GM19025 (cell line): ENCODE results near the gene RPL3.

Source experiments
- ATAC-seq: cut with Tn5 transposase; IDR thresholded peaks from one replicate; pipeline ENCODE4 v1.9.1; 2021; ENCODE audit warnings: mild to moderate bottlenecking, low read depth, moderate library complexity; ENCODE audit not compliant: unreplicated experiment

Gene RPL3

DNA sequence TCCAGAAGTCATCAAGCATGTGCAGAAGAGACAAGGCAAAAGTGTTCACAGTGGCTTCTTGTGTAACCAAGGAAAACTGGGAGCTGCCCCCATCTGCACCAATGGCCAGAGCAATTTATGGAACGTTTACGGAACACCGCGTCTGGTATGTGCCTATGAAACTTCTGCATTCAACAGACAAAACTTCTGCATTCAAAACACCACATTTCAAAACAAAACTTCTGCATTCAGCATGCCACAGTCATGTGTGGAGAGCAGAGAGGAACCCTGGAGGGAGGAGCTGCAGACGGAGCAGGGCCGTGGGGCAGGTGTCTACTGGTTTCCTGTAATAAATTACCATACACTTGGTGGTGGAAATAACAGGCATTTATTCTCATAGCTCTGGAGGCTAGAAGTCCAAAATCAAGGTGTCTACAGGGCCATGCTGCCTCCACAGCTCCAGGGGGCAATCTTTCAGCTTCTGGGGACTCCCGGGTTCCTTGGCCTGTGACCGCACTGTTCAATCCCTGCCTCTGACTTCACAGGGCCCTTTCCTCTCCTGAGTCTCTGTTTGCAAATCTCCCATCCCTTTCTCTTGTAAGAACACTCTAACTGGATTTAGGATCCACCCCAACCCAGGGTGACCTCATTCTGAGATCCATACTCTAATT lies 32.2 kb downstream of the RPL3 start:
- no peak for ATAC-seq

DNA sequence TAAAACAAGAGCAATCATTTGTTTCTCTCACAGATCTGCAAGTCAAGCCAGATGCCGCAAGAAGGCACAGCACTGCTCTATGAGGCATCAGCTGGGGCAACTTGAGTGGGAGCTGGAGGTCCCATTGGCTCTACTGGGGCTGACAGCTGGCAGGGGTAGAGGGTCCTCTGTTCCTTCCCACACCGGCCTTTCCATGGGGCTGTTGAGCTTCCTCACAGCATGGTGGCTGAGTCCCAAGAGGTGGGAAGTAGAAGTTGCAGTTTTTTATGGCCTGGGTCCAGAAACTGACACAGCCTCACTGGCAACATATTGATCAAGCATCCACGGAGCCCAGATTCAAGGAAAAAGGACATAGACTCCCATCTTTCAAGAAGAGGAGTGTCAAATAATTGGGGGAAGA lies 34.4 kb downstream of the RPL3 start:
- ATAC-seq, result no peak

DNA sequence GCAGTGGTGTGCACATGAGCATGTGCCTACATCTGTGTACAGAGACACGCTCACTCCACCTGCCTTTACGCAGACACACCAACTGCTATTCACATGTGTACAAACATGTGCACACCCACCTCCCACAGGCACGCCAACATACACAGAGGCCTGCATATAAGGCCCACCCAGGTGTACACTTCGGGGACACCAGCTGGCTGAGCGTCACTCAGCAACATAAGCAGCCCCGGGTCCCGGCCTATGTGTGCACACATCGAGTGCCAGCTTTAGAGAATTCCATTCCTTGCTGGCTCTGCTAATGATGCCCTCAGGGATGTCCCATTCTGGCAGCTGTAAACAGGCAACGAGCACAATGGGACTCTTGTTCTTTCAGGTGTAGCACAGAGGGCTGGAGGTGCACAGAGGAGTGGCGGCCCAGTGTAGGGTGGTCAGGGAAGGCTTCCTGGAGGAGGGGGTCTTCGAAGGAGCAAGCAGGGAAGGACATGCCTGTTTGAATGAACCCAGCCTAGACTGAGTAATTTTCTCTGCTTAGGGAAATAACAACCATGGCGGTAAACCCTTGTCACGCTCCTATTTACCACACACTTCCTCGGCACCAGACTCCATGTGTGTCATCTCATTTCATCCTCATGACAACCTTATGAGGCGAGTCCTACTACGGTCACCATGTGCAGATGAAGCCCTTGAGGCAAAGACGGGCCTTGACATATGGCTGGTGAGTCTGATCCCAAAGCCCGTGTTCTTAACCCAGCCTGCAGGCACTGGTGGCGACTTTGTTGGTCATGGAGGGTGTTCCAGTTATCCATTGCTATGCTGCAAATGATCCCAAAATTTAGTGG lies 35.1 kb downstream of the RPL3 start:
- no peak for ATAC-seq

DNA sequence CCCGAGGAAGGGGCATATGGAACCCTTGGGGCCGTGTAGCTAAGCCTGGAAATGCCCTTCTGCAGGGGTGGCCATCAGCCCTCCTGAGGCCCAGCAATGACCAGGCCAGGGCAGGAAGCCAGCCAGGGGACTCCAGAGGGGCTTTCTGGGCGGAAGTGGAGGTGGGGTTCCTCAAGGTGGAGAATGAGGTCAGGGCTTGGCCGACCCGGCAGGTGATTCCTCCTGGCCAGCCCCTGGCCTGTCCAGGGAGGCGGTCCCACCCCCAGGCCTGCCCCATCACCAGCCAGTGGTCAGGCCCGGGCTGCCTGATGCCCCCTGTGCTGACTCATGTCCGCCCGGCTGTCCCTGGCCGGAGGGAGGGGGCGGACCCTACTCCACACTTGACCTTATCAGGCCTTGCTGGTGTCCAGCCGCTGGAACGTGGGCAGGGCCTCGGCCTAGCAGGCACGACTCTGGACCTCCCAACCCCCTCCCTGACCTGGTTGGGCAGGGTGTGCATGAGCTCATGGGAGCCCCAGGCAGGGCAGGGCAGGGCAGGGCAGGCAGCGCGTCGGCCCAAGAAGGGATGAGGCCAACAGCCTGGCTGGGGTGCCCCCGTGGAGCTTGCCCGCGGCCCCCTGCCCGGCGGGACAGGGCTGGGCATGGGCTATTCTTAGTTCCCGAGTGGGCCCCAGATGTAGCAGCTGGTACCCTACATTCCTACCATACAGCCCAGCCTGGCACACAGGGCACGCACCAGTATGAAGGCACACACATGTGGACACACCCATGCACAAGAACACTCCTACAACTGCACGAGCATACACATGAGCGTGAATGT lies 35.9 kb downstream of the RPL3 start:
- ATAC-seq, result no peak

DNA sequence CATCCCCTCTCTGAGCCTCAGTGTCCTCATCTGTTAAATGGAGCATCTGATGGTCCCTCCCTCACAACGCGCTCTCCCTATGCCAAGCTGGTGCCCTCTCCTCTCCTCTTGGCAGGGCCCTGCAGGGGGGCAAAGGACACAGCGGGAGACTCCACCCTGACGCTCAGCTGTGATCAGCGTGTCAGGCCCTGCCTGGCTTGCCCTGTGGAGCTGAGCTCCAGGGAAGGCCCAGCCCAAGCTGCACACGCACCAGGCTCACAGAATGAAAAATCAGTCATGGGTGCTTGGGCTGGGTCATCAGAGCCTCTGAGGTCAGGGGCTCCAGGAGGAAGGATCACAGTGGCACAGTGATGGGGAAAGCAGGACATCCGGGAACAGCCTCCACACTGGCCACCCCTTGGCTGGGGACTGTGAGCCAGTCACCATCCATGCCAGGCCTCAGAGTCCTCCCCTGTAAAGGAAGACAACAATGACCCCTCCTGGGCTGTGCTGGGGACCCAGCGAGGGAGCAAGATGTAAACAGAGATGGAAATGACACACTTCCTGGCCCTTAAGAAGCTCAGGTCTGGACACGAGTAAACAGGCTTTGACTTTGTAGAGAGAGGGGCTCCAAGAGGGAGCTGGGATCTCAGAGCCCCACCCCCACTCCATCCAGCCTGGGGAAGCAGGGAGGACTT lies 36.6 kb downstream of the RPL3 start:
- ATAC-seq, result no peak

DNA sequence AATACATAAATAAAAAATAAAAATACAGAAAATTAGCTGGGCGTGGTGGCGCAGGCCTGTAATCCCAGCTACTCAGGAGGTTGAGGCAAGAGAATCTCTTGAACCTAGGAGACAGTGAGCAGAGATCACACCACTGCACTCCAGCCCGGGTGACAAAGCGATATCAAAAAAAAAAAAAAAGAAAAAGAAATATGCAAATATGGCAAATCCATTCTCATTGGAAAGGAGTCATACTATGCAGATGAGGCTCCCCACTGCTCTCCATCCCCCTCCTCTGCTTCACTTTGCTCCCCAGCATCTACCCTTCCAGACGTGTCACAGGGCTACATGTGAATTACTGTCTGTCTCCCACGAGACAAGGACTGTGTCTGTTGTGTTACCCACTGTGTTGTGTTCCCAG lies 38.3 kb downstream of the RPL3 start:
- no peak for ATAC-seq

DNA sequence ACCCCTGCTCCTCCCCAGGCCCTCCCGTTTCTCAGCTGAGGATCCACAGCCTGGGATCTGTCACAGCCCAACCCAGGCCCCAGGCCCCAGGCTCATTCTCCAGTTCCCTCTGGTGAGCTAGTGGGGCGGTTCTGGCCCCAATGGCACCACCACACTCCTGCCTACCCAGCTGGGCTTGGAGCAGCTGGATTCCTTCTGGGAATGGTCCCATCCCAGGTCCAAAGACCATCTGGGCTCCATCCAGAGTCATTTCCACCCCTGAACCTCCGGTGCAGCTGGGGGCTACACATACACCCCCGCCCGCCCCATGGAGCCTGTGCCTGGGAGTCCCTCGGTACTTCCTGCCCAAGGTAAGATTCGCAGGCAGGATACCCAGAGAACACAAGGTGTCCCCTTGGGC lies 39.2 kb downstream of the RPL3 start:
- no peak for ATAC-seq

DNA sequence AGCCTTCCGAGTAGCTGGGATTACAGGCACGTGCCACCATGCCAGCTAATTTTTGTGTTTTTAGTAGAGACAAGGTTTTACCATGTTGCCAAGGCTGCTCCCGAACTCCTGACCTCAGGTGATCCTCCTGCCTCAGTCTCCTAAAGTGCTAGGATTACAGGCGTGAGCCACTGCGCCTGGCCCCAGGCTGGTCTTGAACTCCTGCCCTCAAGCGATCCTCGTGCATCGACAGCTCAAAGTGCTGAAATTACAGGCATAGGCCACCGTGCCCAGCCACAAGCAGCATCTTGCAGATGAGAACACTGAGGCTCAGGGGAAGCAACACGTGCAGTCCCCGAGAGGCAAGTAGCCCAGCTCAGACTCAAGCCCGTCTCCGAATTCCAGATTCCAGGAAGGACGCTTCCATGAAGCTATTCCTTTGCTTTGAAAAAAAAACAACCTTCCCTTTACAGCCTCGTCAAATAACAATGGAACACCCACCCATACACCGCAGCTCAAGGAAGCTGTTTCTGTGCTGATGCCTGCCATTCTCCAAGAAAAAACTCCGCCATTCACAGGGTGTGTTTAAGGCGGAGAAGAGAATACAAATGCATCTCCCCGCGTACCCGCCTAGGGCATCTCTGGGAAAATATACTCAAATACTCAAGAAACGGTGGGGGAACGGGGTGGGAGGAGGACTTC lies 40.1 kb downstream of the RPL3 start:
- ATAC-seq, result no peak

DNA sequence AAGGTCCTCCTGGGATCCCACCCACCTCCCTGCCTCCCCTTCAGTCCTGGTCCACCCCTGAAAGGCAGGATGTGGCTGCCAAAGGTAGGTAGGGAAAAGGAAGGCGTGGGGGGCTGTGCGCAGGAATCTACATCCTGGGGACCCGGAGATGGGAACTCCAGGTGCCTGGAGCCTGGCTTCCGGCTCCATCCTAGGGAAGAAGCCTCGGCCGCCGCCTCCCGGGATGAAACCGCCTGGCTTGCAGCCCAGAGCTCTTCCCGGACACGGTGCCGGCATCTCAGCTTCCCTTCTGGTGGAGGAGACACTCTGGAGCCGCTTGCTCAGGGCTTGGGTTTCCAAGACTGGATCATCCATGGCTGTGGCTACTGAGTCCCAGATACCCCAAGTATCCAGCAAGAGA lies 41.4 kb downstream of the RPL3 start:
- no peak for ATAC-seq

DNA sequence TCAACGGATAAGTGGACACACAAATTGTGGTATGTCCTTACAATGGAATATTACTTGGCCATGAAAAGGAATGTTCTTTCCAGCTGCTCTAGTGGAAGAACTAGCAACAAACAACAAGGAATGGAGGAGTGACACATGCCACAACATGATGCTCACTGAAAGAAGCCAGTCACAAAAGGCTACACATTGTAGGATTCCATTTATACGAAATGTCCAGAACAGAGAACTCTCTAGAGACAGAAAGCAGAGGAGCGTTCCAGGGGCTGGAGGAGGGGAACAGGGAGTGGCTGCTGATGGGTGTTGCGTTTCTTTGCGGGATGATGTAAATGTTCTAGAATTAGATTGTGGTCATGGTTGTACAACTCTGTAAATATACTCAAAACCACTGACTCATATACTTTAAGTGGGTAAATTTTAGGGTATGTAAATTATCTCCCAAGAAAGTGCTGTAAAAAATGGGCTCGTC lies 42.2 kb downstream of the RPL3 start:
- no peak for ATAC-seq

DNA sequence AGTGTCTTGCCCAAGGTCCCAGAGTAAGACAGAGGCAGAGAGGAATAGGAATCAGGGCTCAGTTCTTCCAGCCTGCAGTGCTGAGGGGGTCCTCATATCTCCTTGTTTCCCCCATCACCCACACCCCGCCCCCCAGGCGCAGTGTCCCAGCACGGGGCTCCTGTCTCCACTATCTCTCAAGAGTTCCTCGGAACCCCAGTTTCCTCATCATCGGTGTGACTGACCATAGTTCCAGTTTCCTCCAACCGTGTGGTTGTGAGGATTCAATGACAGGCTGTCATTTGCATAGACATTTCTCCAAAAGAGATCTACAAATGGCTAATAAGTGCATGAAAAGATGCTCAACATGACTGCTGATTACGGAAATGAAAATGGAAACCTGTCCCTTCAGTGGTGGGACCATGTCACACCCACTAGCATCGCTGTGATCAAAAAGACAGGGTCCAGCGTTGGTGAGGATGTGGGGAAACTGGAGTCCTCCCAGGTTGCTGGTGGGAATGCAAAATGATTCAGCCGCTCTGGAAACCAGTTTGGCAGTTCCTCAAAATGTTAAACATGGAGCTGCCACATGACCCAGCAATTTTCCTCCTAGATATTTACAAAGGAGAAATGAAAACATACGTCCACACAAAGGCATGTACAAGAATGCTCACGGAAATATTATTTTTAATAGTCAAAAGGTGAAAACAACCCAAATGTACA lies 42.8 kb downstream of the RPL3 start:
- no peak for ATAC-seq

DNA sequence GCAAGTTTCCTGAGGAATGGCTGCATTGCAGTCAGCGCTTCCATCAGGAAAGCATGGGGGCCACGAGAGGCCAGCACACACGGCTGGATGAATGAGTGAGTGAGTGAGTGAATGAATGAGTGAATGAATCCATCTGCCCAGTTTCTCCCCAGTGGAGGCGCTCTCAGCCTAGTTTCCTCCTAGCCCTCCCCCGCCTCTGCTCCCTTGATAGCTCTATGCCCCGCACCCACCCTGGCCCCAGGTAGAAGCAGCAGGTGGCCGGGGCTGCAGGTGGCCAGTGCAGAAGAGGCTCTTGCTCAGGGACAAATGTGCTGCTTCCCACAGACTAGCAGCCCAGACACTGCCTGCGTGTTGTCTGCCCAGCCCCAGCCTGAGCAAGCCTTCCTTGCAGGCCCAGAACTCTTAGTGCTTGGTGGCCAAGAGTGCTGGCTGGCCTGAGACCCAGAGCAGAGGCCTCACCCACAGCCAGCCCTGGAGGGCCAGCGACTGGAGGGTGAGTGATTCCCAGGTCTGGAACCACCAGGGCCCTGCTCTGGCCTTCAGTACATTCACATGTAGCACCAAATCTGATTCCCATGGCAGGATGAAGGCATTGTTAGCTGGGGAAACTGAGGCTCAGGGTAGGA lies 43.5 kb downstream of the RPL3 start:
- ATAC-seq, result no peak

DNA sequence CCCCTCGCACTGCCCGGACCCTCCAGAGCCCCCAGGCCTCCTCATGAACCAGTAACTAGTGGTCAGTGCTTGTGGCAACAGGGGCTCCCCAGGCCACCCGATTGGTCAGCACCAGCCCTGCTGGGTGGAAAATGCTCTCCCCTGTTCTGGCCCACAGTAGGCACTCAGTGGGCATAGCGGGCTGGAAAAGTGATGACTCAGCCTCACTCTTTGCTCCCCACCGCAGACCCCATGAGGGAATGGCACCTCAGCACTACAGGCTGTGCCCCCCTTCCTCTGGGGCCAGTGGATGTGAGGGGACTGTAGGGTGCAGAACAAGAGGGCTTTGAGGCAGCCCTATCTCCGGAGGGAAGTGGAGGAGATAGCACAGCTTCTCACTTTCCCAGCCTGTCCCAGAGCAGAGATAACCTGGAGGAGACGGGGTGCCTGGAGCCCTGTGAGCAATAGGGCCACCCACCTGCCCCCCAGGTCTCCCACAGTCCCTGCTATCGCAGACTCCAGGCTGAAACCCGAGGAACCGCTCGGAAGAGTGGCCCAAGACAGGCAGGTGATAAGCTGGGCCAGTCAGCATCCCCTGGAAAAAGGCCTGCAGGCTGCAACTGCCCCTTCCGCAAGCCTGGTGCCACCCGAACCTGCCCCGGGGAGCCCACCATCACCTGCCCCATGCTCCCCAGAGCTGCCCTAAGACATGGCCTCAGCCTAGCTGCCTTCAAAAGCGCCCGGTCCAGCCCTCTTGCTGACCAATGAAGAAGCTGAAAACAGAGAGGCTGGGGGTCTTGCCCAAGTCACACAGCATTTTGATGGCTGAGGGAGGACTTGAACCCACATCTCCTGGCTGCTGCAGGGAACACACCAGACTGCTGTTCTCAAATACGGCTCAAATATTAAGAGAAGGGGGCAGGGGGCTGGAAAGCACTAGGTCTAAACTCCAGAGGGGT lies 45.2 kb downstream of the RPL3 start:
- no peak for ATAC-seq

DNA sequence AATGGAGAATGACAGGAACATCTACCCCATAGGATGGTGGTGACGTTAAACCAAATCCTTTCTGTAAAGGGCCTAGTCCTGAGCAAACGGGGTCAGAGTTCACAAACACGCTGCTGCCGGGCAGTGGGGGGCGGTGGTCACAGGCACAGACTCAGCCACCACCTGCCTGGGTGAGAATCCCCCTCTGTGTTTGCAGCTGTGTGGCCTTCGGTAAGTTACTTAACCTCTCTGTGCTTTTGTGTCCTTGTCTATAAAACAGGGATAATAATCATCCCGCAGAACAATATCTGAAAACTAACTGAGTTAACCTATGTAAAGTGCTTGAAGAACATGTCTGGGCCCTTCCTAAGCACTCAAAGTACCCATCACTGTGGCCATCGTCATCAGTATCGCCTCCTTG lies 48.6 kb downstream of the RPL3 start:
- ATAC-seq, result no peak

DNA sequence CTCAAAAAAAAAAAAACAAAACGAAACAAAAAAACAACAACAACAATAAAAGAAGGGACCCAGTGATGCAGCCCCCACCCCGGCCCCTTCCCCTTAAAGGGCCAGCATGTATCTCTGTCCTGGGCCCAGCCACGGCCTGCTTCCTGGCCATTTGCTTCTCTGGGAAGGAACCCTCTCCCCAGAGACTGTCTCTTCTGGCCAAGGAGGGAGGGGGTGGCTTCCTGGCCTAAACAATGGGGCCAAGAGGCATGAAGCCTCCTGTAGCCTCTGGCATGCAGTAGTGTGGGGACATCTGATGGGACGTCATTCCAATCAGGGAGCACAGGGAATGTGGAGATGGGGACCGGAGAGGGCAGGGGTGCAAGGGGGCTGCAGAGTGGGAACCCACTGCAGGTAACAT lies 49.1 kb downstream of the RPL3 start:
- no peak for ATAC-seq

DNA sequence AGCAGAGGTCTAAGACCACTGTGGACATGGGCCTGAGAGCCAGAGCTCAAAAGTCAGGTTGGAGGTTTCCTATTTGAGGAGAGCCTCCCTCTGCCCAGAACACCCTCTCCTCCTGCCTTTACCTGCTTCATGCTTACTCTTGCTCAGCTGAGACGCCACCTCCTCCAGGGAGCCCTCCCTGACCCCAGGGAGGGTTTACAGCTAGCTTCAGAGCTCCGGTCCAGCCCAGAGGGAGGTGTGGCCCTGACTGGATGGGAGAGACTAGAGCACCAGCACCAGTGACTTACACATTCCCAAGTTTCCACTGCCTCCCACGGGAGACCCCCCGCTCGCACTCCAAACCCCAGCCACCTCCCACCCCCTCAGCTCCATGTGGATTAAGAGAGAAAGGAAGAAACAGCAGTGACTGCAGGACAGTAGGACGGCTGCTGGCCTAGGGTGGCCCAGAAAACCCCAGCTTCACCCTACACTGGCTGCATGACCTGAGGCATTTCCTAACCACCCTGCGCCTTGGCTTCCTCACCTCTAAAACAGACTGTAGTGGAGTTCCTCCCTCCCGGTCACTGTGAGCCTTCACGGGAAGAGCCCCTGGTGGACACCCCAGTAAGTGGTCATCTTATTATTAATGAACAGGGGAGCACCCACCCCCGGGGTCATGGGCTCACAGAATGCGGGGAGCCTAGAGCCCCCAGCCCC lies 50.2 kb downstream of the RPL3 start:
- no peak for ATAC-seq

DNA sequence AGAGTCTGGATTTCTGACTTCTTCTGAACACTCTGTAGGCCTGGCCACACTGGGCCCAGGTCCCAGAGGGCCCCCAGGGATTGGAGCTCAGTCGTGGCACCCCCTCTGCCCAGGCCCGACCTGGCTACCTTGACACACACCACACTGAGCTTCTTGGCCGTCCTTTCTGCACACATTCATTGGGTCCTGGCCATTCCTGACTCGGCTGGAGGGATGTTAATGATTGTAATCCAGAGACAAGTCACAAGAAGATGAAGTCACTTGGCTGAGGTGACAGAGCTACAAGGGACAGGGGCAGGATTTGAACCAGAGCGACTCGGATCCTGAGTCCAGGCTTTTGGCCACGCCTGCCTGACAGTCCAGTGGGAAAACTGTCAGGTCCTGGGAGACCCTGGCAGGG lies 50.8 kb downstream of the RPL3 start:
- no peak for ATAC-seq
